Gastrocnemius medialis (tissue), 4 donors: ENCODE data around the gene TNFRSF1B.

ENCODE experiments used
- CTCF ChIP-seq, 5 experiments: fragments of 450-650 bp in 3 of 5; fragments of 200-600 bp in 2 of 5; sonication (generic) in 2 of 5; IDR thresholded peaks in 4 of 5; conservative IDR thresholded peaks in 1 of 5; 1 replicate in 4 of 5; 2 replicates in 1 of 5; pipeline ENCODE4 v1.5.1; 2016 to 2019; ENCODE audit warnings: antibody characterized with exemption in 5 of 5, mild to moderate bottlenecking in 3 of 5, moderate library complexity in 3 of 5
- POLR2A ChIP-seq, 2 donors: fragments of 450-650 bp; IDR thresholded peaks; one replicate each; pipeline ENCODE4 v1.6.1; 2017; ENCODE audit warnings: antibody characterized with exemption in 2 of 2, mild to moderate bottlenecking in 2 of 2, moderate library complexity in 2 of 2

GRCh38 chr1:12197483-12197880 is 30.7 kb downstream of the TNFRSF1B start:
- TF ChIP-seq CTCF (IDR thresholded peaks at IDR 0.05 in 4 of 5, conservative IDR thresholded peaks at IDR 0.05 in 1 of 5) (no peak), POLR2A (IDR thresholded peaks at IDR 0.05) (no peak)
